Cardiac fibroblast (primary cell): Measurements from ENCODE around the gene TMEM184C.

Source experiments
- DNase-seq, 2 donors: peaks; one replicate each; pipeline versions ENCODE4 v3.0.0 to v3.0.0-alpha.2; 2010; ENCODE audit warnings: low read depth in 2 of 2
- H3K4me3 ChIP-seq, 2 donors: replicated peaks in 1 of 2; 1 replicate in 1 of 2; 2 replicates in 1 of 2; pipeline ENCODE4 v1.5.1; 2011; ENCODE audit warnings: low read depth in 2 of 2, low read length in 2 of 2, mild to moderate bottlenecking in 2 of 2, moderate library complexity in 1 of 2
- CTCF ChIP-seq: IDR thresholded peaks from one replicate; pipeline ENCODE4 v1.5.1; 2011; ENCODE audit warnings: low read depth, mild to moderate bottlenecking, low read length, inconsistent platforms

TMEM184C gene

GRCh38 chr4:147640331-147640730, 23.1 kb downstream of the TMEM184C start:
- H3K4me3 ChIP-seq: no peak overlapping the region
- DNase-seq: peak in 1 of 2 donors; percentile 72
- no peak for TF ChIP-seq CTCF

- TF ChIP-seq CTCF: no peak
- DNase-seq: no peak
- no peak overlapping the region for H3K4me3 ChIP-seq
Observed at GRCh38 chr4:147643616-147644015, 26.4 kb downstream of the TMEM184C start.

DNA sequence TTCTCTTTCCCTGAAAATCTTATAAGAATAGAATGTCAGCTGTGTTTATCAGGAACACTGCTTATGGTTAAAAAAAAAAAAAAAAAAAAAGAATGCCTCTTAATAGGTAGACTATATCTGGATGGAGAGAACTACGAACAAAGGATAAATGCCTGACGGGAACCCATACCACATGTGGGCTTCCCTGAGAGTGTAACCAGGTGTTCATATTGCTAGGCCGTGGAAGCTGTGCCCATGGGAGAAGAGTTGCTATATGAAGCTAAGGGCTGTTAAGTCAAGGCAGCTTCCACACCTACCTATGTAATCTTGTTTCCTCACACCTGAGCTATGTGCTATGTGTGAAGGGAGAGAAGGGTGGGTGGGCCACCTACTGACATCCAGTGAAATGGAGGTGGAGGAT, 27.3 kb downstream of the TMEM184C start:
- DNase-seq: no peak
- no peak overlapping the region for H3K4me3 ChIP-seq
- no peak for TF ChIP-seq CTCF

- TF ChIP-seq CTCF: no peak
- H3K4me3 ChIP-seq: no peak overlapping the region
- DNase-seq: no peak
Observed at GRCh38 chr4:147645099-147645498, 27.9 kb downstream of the TMEM184C start.

GRCh38 chr4:147648656-147649055, 31.5 kb downstream of the TMEM184C start:
- H3K4me3 ChIP-seq: no peak overlapping the region
- no peak for TF ChIP-seq CTCF
- DNase-seq: no peak

DNA sequence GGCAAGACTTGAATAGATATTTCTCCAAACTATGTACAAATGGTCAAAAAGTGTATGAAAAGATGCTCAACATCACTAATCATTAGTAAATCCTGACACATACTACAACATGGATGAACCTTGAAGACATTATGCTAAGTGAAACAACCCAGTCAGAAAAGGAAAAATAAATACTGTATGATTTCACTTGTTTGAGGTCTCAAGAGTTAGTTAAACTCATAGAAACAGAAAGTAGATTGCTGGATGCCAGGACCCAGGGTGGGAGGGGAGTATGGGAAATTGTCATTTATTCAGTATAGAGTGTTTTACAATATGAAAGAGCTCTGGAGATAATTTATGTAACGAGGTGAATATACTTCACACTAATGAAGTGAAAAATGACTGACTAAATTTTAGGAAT, 34.4 kb downstream of the TMEM184C start:
- TF ChIP-seq CTCF: no peak
- no peak overlapping the region for H3K4me3 ChIP-seq
- no peak for DNase-seq

DNA sequence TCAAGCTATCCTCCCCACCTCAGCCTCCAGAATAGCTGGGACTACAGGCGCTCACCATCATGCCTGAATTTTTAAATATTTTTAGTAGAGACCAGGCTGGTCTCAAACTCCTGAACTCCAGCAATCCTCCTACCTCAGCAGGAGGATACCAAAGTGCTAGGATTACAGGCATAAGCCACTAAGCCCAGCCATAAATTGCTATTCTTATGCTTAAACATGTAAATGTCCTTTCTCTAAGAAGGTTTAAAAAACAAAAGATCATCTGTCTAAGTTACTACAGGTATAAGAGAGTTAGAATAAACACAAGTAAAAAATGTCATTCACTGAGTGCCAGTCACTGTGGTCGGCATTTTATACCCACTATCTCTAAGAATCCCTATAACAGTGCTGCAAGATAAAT, 38.4 kb downstream of the TMEM184C start:
- no peak overlapping the region for H3K4me3 ChIP-seq
- DNase-seq: no peak
- TF ChIP-seq CTCF: no peak
